Stimulated activated CD4-positive, alpha-beta T cell treated with anti-CD3 and anti-CD28 coated beads, Interleukin-4, amount 100 ng/mL, for 4 hours (primary cell): ENCODE data around the gene CDKN2A.

ENCODE experiments used
- DNase-seq, 2 experiments: peaks; one replicate each; pipeline ENCODE4 v3.0.0-alpha.2; 2020

The CDKN2A gene

GRCh38 chr9:22005702-22006606 is 11.8 kb upstream of the CDKN2A start:
- DNase-seq: no peak

- no peak for DNase-seq
Observed at GRCh38 chr9:22005021-22005701, 11.0 kb upstream of the CDKN2A start.

GRCh38 chr9:22002038-22002437 is 7.8 kb upstream of the CDKN2A start:
- no peak for DNase-seq

- DNase-seq: no peak
Observed at GRCh38 chr9:21998026-21998425, 3.8 kb upstream of the CDKN2A start.

- no peak for DNase-seq
Observed at GRCh38 chr9:21997480-21997879, 3.3 kb upstream of the CDKN2A start.

- DNase-seq: no peak
Observed at GRCh38 chr9:21996858-21997257, 2.7 kb upstream of the CDKN2A start.

- no peak for DNase-seq
Observed at GRCh38 chr9:21996438-21996837, 2.2 kb upstream of the CDKN2A start.

GRCh38 chr9:21995666-21996398 is 1.6 kb upstream of the CDKN2A start:
- DNase-seq: no peak

- DNase-seq: peak; percentile 57 to 65
Observed at GRCh38 chr9:21995006-21995665, 944 bp upstream of the CDKN2A start.

- DNase-seq: peak; percentile 18 to 32
Observed at GRCh38 chr9:21994556-21995005, 389 bp upstream of the CDKN2A start, which contains the start of gene CDKN2B-AS1. Gene CDKN2B-AS1 (plus strand): TSS chr9:21994791.

GRCh38 chr9:21993007-21993406 is 1.2 kb downstream of the CDKN2A start:
- no peak for DNase-seq

- no peak for DNase-seq
Observed at GRCh38 chr9:21991072-21991959, 2.9 kb downstream of the CDKN2A start.

- DNase-seq: no peak
Observed at GRCh38 chr9:21989440-21990189, 4.6 kb downstream of the CDKN2A start.

GRCh38 chr9:21988056-21988990 is 5.9 kb downstream of the CDKN2A start:
- no peak for DNase-seq

- DNase-seq: no peak
Observed at GRCh38 chr9:21985964-21986667, 8.1 kb downstream of the CDKN2A start.

GRCh38 chr9:21984101-21984500 is 10.1 kb downstream of the CDKN2A start:
- DNase-seq: no peak

GRCh38 chr9:21983561-21983935 is 10.6 kb downstream of the CDKN2A start:
- no peak for DNase-seq

- DNase-seq: no peak
Observed at GRCh38 chr9:21982861-21983560, 11.2 kb downstream of the CDKN2A start.
